HL-60 (cell line): Measurements from ENCODE around the gene LAMC2.

Source experiments
- CTCF ChIP-seq: IDR thresholded peaks from one replicate; pipeline ENCODE4 v1.5.1; 2011; ENCODE audit warnings: low read length, control low read depth, inconsistent platforms; ENCODE audit not compliant: insufficient read depth
- POLR2AphosphoS5 ChIP-seq: IDR thresholded peaks from 2 replicates; pipeline ENCODE4 v1.6.1; 2012; ENCODE audit warnings: low read depth
- TF ChIP-seq, protein P1 (sequence below): IDR thresholded peaks from 2 replicates; pipeline ENCODE4 v1.6.1; 2012; ENCODE audit warnings: low read depth; ENCODE audit not compliant: insufficient replicate concordance

GRCh38 chr1:183281039-183281438 is 95.0 kb downstream of the LAMC2 start:
- no peak for TF ChIP-seq CTCF
- TF ChIP-seq, protein P1, sequence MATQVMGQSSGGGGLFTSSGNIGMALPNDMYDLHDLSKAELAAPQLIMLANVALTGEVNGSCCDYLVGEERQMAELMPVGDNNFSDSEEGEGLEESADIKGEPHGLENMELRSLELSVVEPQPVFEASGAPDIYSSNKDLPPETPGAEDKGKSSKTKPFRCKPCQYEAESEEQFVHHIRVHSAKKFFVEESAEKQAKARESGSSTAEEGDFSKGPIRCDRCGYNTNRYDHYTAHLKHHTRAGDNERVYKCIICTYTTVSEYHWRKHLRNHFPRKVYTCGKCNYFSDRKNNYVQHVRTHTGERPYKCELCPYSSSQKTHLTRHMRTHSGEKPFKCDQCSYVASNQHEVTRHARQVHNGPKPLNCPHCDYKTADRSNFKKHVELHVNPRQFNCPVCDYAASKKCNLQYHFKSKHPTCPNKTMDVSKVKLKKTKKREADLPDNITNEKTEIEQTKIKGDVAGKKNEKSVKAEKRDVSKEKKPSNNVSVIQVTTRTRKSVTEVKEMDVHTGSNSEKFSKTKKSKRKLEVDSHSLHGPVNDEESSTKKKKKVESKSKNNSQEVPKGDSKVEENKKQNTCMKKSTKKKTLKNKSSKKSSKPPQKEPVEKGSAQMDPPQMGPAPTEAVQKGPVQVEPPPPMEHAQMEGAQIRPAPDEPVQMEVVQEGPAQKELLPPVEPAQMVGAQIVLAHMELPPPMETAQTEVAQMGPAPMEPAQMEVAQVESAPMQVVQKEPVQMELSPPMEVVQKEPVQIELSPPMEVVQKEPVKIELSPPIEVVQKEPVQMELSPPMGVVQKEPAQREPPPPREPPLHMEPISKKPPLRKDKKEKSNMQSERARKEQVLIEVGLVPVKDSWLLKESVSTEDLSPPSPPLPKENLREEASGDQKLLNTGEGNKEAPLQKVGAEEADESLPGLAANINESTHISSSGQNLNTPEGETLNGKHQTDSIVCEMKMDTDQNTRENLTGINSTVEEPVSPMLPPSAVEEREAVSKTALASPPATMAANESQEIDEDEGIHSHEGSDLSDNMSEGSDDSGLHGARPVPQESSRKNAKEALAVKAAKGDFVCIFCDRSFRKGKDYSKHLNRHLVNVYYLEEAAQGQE, result no peak
- TF ChIP-seq POLR2AphosphoS5, result no peak
